K562 (cell line): ENCODE measurements around the gene NR2F6. TPM values are rescaled to one million over a fixed set of nuclear protein-coding genes. Genes with fewer than 3 reads are reported as not detected.

Experiments
- CAMTA2 ChIP-seq: fragments of 250-450 bp; sonication (Bioruptor Pico); conservative IDR thresholded peaks from 2 replicates; pipeline ENCODE4 v1.5.1; 2022
- CC2D1A ChIP-seq: fragments of 450-650 bp; IDR thresholded peaks from 2 replicates; pipeline ENCODE4 v1.6.1; 2017; ENCODE audit warnings: mild to moderate bottlenecking
- CHCHD3 ChIP-seq: fragments of 250-450 bp; sonication (Bioruptor Pico); IDR thresholded peaks from 2 replicates; pipeline ENCODE4 v2.1.2; 2022; ENCODE audit warnings: mild to moderate bottlenecking
- JUN ChIP-seq, 2 experiments: sonication (generic) in 1 of 2; formaldehyde crosslinking in 1 of 2; IDR thresholded peaks; 2 replicates each; pipeline versions ENCODE4 v1.6.1 to v1.8.0; 2012 to 2022; ENCODE audit warnings: borderline replicate concordance in 2 of 2, mild to moderate bottlenecking in 2 of 2, improper control_type of control experiment in 1 of 2, low read depth in 1 of 2, low read length in 1 of 2, missing genetic modification reagents in 1 of 2
- LCOR ChIP-seq: sonication (generic); formaldehyde crosslinking; IDR thresholded peaks from 2 replicates; pipeline ENCODE4 v1.8.0; 2022; ENCODE audit warnings: mild to moderate bottlenecking, missing genetic modification reagents
- MBD2 ChIP-seq: sonication (generic); IDR thresholded peaks from 2 replicates; pipeline ENCODE4 v1.6.1; 2016; ENCODE audit warnings: low read depth, borderline replicate concordance
- MED1 ChIP-seq: sonication (generic); formaldehyde crosslinking; IDR thresholded peaks from 2 replicates; pipeline ENCODE4 v1.8.1; 2023; ENCODE audit warnings: missing genetic modification reagents, borderline replicate concordance
- NBN ChIP-seq: fragments of 450-650 bp; IDR thresholded peaks from 2 replicates; pipeline ENCODE4 v1.6.1; 2016; ENCODE audit warnings: low read depth, mild to moderate bottlenecking
- POLR2G ChIP-seq: fragments of 200-400 bp; formaldehyde crosslinking; IDR thresholded peaks from 2 replicates; pipeline ENCODE4 v1.6.1; 2017; ENCODE audit warnings: low read depth, mild to moderate bottlenecking, antibody characterized with exemption, low read length, moderate library complexity
- SIRT6 ChIP-seq: IDR thresholded peaks from one replicate; pipeline ENCODE4 v1.6.1; 2012; ENCODE audit warnings: low read depth, mild to moderate bottlenecking, control low read depth, inconsistent platforms, low read length, moderate library complexity
- SP1 ChIP-seq: sonication (generic); formaldehyde crosslinking; IDR thresholded peaks from 2 replicates; pipeline ENCODE4 v1.8.1; 2022; ENCODE audit warnings: mild to moderate bottlenecking, missing genetic modification reagents
- WHSC1 ChIP-seq: IDR thresholded peaks from one replicate; pipeline ENCODE4 v1.6.1; 2012; ENCODE audit warnings: low read length, control low read depth, inconsistent platforms
- ZNF146 ChIP-seq: IDR thresholded peaks from one replicate; pipeline ENCODE4 v1.6.1; 2018; ENCODE audit warnings: missing compliant biosample characterization; ENCODE audit not compliant: unreplicated experiment
- ZNF57 ChIP-seq: fragments of 450-650 bp; formaldehyde crosslinking; IDR thresholded peaks from 2 replicates; pipeline ENCODE4 v1.4.0; 2020; ENCODE audit warnings: mild to moderate bottlenecking, moderate library complexity
- polyA plus RNA-seq, 8 experiments: library from polyadenylated mRNA; depleted of rRNA in 4 of 8; stranded (reverse) in 5 of 8; unstranded in 3 of 8; fragments of >200 nt; fragmentation: Nextera tagmentation in 2 of 8; fragmentation: Illumina TruSeq in 1 of 8; extraction: Ambion mirVana in 2 of 8; extraction: Trizol in 1 of 8; gene quantifications; 2 replicates each; pipeline versions ENCODE4 v1.2.1 to v1.2.3, GENCODE V29; 2011 to 2014; ENCODE audit warnings: inconsistent platforms in 1 of 8, missing spikeins in 1 of 8
- total RNA-seq, 7 experiments: library from RNA; depleted of rRNA in 6 of 7; stranded (reverse); fragments of >200 nt in 6 of 7; fragmentation: Illumina TruSeq in 2 of 7; extraction: Trizol in 2 of 7; gene quantifications; 2 replicates each; pipeline versions ENCODE4 v1.2.1 to v1.2.3, GENCODE V29; 2011 to 2021; ENCODE audit warnings: low replicate concordance in 1 of 7
- TF ChIP-seq, protein P1 (sequence below): fragments of 450-650 bp; IDR thresholded peaks from 2 replicates; pipeline ENCODE4 v1.6.1; 2016; ENCODE audit warnings: mild to moderate bottlenecking
- TF ChIP-seq, protein P2 (sequence below): sonication (generic); formaldehyde crosslinking; IDR thresholded peaks from 2 replicates; pipeline ENCODE4 v1.8.1; 2023; ENCODE audit warnings: mild to moderate bottlenecking, missing genetic modification reagents
- TF ChIP-seq, protein P3 (sequence below): fragments of 450-650 bp; IDR thresholded peaks from 2 replicates; pipeline ENCODE4 v1.6.1; 2016
- TF ChIP-seq, protein P4 (sequence below): fragments of 250-450 bp; sonication (Bioruptor Pico); IDR thresholded peaks from 2 replicates; pipeline ENCODE4 v1.8.0; 2021; ENCODE audit warnings: moderate library complexity, mild to moderate bottlenecking, inconsistent platforms

Gene NR2F6
- total and polyA plus RNA-seq, 9 of the 15 experiments (the other 6 are each of a cell fraction or from before 2014, with no cell fraction given), result 0.76 to 97.5 (median 18.8) TPM

DNA sequence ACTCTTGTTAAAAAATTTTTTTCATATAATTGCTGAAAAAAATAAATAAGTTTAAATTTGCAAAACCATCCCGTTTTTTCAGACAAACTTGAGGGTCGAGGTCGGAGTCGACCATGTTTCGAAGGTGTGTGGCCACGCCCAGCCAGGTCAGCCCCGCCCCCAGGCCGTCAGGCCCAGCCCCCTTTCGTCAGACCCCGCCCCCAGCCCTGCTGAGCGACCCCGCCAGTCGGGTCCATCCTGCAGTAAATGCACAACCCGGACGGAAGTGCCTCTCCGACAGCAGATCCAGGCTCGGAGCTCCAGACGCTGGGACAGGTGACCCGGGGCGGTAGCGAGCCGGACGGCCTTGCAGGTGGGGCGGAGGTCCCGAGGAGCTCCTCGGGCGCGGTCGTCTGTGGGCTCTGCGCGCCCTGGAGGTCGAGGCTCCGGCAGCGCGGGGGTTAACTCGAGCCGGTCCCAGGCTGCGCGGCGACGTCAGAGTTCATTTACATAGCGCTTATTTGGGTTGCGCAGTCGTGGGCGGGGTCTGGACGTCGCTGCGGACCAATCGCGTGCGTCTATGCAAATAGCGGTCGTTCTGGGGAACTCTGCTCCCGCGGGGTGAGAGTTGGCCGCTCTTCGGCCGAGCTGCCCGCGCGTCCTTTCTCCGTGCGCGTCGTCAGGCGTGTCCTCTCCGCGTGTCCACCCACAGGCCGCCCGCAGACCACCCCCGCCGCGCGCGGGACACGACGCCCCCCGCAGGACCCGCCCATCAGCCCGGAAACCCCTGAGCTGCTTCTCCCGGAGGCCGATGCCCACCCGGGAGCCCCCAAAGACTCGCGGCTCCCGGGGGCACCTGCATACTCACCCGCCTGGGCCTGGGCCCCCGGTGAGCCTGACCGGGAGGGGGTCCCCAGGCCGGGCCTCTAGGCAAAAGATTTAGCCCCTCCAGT is 19.5 kb downstream of the NR2F6 start, which contains the start of gene OCEL1 (continued):
- TF ChIP-seq, protein P1, sequence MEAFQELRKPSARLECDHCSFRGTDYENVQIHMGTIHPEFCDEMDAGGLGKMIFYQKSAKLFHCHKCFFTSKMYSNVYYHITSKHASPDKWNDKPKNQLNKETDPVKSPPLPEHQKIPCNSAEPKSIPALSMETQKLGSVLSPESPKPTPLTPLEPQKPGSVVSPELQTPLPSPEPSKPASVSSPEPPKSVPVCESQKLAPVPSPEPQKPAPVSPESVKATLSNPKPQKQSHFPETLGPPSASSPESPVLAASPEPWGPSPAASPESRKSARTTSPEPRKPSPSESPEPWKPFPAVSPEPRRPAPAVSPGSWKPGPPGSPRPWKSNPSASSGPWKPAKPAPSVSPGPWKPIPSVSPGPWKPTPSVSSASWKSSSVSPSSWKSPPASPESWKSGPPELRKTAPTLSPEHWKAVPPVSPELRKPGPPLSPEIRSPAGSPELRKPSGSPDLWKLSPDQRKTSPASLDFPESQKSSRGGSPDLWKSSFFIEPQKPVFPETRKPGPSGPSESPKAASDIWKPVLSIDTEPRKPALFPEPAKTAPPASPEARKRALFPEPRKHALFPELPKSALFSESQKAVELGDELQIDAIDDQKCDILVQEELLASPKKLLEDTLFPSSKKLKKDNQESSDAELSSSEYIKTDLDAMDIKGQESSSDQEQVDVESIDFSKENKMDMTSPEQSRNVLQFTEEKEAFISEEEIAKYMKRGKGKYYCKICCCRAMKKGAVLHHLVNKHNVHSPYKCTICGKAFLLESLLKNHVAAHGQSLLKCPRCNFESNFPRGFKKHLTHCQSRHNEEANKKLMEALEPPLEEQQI, result no peak
- TF ChIP-seq JUN (IDR thresholded peaks at IDR 0.05; ENCODE audit: borderline replicate concordance, low read depth, low read length) (peak; percentile 37; the same call in 1 of the 2 replicates), JUN (CRISPR knock-in tag; IDR thresholded peaks at IDR 0.05; ENCODE audit: borderline replicate concordance) (no peak; the same call in 1 of the 2 replicates), WHSC1 (no peak), CAMTA2 (CRISPR knock-in tag) (no peak), CC2D1A (no peak), CHCHD3 (no peak), LCOR (CRISPR knock-in tag) (peak; percentile 74; the same call in 1 of the 2 replicates), ZNF57 (CRISPR knock-in tag) (peak; percentile 57; the same call in 1 of the 2 replicates), SP1 (CRISPR knock-in tag) (peak; percentile 90), POLR2G (peak; percentile 99), NBN (peak; percentile 27; the same call in 1 of the 2 replicates), SIRT6 (no peak), MED1 (CRISPR knock-in tag) (no peak), ZNF146 (CRISPR knock-in tag) (no peak), MBD2 (peak; percentile 66; the same call in 1 of the 2 replicates)
- TF ChIP-seq, protein P2, sequence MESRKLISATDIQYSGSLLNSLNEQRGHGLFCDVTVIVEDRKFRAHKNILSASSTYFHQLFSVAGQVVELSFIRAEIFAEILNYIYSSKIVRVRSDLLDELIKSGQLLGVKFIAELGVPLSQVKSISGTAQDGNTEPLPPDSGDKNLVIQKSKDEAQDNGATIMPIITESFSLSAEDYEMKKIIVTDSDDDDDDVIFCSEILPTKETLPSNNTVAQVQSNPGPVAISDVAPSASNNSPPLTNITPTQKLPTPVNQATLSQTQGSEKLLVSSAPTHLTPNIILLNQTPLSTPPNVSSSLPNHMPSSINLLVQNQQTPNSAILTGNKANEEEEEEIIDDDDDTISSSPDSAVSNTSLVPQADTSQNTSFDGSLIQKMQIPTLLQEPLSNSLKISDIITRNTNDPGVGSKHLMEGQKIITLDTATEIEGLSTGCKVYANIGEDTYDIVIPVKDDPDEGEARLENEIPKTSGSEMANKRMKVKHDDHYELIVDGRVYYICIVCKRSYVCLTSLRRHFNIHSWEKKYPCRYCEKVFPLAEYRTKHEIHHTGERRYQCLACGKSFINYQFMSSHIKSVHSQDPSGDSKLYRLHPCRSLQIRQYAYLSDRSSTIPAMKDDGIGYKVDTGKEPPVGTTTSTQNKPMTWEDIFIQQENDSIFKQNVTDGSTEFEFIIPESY (CRISPR knock-in tag), result peak; percentile 13; the same call in 1 of the 2 replicates
- TF ChIP-seq, protein P3, sequence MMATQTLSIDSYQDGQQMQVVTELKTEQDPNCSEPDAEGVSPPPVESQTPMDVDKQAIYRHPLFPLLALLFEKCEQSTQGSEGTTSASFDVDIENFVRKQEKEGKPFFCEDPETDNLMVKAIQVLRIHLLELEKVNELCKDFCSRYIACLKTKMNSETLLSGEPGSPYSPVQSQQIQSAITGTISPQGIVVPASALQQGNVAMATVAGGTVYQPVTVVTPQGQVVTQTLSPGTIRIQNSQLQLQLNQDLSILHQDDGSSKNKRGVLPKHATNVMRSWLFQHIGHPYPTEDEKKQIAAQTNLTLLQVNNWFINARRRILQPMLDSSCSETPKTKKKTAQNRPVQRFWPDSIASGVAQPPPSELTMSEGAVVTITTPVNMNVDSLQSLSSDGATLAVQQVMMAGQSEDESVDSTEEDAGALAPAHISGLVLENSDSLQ, result peak; percentile 40
- TF ChIP-seq, protein P4, sequence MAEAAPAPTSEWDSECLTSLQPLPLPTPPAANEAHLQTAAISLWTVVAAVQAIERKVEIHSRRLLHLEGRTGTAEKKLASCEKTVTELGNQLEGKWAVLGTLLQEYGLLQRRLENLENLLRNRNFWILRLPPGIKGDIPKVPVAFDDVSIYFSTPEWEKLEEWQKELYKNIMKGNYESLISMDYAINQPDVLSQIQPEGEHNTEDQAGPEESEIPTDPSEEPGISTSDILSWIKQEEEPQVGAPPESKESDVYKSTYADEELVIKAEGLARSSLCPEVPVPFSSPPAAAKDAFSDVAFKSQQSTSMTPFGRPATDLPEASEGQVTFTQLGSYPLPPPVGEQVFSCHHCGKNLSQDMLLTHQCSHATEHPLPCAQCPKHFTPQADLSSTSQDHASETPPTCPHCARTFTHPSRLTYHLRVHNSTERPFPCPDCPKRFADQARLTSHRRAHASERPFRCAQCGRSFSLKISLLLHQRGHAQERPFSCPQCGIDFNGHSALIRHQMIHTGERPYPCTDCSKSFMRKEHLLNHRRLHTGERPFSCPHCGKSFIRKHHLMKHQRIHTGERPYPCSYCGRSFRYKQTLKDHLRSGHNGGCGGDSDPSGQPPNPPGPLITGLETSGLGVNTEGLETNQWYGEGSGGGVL, result no peak
